BLaER1 treated with 17β-estradiol and CSF1 and Interleukin-3, amounts not matched to agents 10 nM and 100 nM (cell line): ENCODE data around the gene VPS18.

Experiments used
- H3K27ac ChIP-seq, 11 experiments: shearing (Covaris generic); formaldehyde crosslinking; 2 replicates each; pipeline ENCODE4 v1.8.1; 2022
- H3K27me3 ChIP-seq, 11 experiments: shearing (Covaris generic); formaldehyde crosslinking; 2 replicates each; pipeline ENCODE4 v1.8.1; 2022
- H3K36me3 ChIP-seq, 11 experiments: shearing (Covaris generic); formaldehyde crosslinking; 2 replicates each; pipeline ENCODE4 v1.8.1; 2022
- H3K4me1 ChIP-seq, 10 experiments: shearing (Covaris generic); formaldehyde crosslinking; 2 replicates each; pipeline ENCODE4 v1.8.1; 2022
- H3K4me2 ChIP-seq, 11 experiments: shearing (Covaris generic); formaldehyde crosslinking; 2 replicates each; pipeline ENCODE4 v1.8.1; 2022
- H3K4me3 ChIP-seq, 10 experiments: shearing (Covaris generic); formaldehyde crosslinking; 2 replicates each; pipeline ENCODE4 v1.8.1; 2022
- H3K9ac ChIP-seq, 11 experiments: shearing (Covaris generic); formaldehyde crosslinking; 2 replicates each; pipeline ENCODE4 v1.8.1; 2022
- H3K9me3 ChIP-seq, 11 experiments: shearing (Covaris generic); formaldehyde crosslinking; replicated peaks in 1 of 11; 2 replicates each; pipeline ENCODE4 v1.8.1; 2022
- H4K20me1 ChIP-seq, 11 experiments: shearing (Covaris generic); formaldehyde crosslinking; 2 replicates each; pipeline ENCODE4 v1.8.1; 2022
- Cebpa-rat ChIP-seq, 11 experiments: shearing (Covaris generic); IDR thresholded peaks; 2 replicates each; pipeline ENCODE4 v1.8.1; 2022

The VPS18 gene

DNA sequence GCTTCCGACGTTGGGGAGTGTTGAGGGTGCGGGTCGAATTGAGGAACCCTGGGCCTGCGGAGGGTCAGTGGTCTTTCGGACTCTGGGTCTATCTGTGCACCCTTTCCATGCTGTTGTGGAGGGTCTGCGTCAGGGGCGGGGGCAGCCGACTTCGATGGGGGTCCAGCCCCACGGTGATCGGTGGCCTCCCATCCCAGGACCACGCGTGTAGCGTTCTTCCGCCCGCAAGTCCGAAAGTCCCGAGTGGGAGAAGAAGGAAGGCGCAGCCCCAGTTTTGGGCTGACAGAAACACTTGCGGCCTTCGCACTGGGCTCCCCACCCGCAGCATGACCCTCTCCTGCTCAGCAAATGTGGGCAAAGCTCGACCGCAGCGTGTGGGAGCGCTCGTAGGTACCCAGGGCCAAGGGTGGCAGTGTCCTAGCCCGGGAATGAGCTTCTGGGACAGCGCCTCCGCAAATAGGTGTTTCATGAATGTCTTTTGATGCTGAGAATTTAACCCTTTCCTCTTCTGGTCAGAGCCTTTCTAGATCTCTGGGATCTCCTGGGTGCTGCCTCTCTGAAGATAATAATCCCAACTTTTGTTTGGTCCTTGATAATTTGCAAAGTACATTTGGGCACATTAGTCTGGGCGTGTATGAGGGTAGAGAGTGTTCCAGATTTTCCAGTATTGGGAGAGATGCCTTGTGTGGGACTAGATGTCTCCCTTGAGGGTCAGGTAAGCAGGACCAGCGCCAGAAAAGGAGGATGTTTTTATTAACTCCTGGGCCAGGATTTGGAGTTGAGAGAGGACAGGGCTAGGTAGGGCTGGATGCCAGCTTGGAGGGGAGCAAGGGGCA is 32.6 kb downstream of the VPS18 start:
- no peaks in the 10 kb centered on the region for H3K9me3 ChIP-seq
- H3K4me1 ChIP-seq: peaks cover 62 to 93% (median 85%) of the 10 kb centered on the region in 10 experiments
- no peaks in the 10 kb centered on the region for H3K36me3 ChIP-seq
- H4K20me1 ChIP-seq: peaks cover 0 to 59% (median 29%) of the 10 kb centered on the region in 11 experiments; a peak in 15 of 22 replicates
- peak overlapping the region; percentile 33 to 74 (median 61); a peak in 17 of 20 replicates for H3K4me3 ChIP-seq
- peak overlapping the region; percentile 90 to 100 (median 99) for H3K4me2 ChIP-seq
- H3K27me3 ChIP-seq: peaks cover 82 to 100% (median 91%) of the 10 kb centered on the region in 11 experiments
- TF ChIP-seq Cebpa-rat (IDR thresholded peaks at IDR 0.05): no peak
- H3K9ac ChIP-seq: peak overlapping the region in 5 of 11 experiments; percentile 30 to 68 (median 50); a peak in 9 of 22 replicates
- peak overlapping the region in 1 of 11 experiments; percentile 12; a peak in 1 of 22 replicates for H3K27ac ChIP-seq

DNA sequence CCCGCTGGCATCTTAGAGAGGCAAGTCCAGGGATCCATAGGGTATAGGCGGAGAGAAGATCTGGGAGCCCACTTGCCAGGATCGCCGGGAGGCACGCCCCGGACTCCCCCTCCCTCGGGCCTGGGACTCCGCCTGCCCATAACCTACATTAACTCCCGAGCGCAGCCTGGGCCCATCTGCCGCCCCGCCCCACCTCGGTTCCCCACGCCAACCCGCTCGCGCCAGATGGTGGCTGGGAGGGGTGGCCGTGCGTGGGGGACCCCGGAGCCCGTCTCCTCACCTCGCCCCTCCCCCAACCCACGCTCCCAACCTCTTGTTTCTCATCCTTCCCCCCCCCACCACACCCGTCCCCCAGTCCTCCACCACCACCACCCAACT is 33.2 kb downstream of the VPS18 start:
- peaks cover 88 to 100% (median 97%) of the 10 kb centered on the region in 11 experiments for H3K27me3 ChIP-seq
- peak overlapping the region; percentile 90 to 100 (median 99) for H3K4me2 ChIP-seq

DNA sequence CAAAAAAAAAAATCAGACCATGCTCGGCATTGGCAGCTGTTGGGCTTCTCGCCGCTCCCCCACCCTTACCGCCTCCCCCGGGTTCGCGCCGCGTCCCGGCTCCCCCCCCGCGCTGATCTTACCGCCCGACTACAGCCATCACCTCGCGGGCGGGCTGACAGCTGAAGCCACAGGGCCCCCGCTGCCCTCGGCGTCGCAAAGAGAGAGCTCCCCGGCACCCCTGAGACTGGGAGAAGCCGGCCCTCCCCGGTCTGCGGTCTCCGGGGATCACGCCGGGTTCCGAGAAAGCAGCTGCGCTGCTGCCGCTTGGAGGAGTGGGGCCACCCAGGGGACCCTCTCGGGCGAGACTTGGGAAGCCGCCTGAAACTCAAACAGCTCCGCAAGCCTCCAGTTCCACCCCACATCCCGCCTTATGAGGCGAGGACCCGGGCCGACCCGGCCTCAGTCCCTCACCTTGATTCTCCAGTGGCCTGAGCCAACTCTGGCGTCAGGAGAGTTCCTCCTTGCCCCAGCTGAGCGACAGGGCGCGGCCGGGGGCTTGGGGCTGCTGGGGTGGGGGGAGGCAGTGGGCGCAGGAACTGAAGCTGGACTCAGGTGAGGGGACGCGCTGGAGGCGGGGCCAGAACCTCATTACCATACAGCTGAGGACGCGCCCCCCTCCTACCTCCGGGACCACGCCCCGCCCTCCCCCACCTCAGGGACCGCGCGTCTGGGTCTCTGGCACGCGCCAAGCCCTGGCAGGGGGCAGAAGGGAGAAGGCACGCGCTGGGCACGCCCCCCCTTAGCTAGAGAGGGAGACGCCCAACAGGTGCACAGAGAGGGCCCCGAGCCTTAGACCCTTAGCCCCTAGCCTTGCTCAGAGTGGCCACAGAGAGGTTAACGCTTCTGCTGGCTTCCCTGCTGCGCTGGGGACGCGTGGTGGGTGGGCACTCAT is 33.9 kb downstream of the VPS18 start:
- H3K27me3 ChIP-seq: peaks cover 94 to 100% (median 100%) of the 10 kb centered on the region in 11 experiments
- TF ChIP-seq Cebpa-rat (IDR thresholded peaks at IDR 0.05): no peak
- peak overlapping the region; percentile 90 to 100 (median 99) for H3K4me2 ChIP-seq
- no peaks in the 10 kb centered on the region for H3K36me3 ChIP-seq
- H3K9me3 ChIP-seq: no peaks in the 10 kb centered on the region
- peak overlapping the region; percentile 53 to 74 (median 61) for H3K4me3 ChIP-seq
- H3K27ac ChIP-seq: peak overlapping the region in 2 of 11 experiments; percentile 29 to 38; a peak in 3 of 22 replicates
- peaks cover 0 to 71% (median 30%) of the 10 kb centered on the region in 11 experiments; a peak in 15 of 22 replicates for H4K20me1 ChIP-seq
- H3K4me1 ChIP-seq: peaks cover 68 to 94% (median 83%) of the 10 kb centered on the region in 10 experiments
- H3K9ac ChIP-seq: peak overlapping the region in 10 of 11 experiments; percentile 34 to 68 (median 63); a peak in 18 of 22 replicates

More for the DNA sequence above, 33.2 kb downstream of the VPS18 start:
- no peaks in the 10 kb centered on the region for H3K36me3 ChIP-seq
- H3K4me3 ChIP-seq: peak overlapping the region; percentile 53 to 74 (median 61); a peak in 18 of 20 replicates
- H4K20me1 ChIP-seq: peaks cover 0 to 65% (median 29%) of the 10 kb centered on the region in 11 experiments; a peak in 15 of 22 replicates
- H3K9ac ChIP-seq: peak overlapping the region in 6 of 11 experiments; percentile 30 to 68 (median 56); a peak in 12 of 22 replicates
- TF ChIP-seq Cebpa-rat (IDR thresholded peaks at IDR 0.05): no peak
- H3K4me1 ChIP-seq: peaks cover 63 to 93% (median 85%) of the 10 kb centered on the region in 10 experiments
- no peaks in the 10 kb centered on the region for H3K9me3 ChIP-seq
- H3K27ac ChIP-seq: peak overlapping the region in 1 of 11 experiments; percentile 12; a peak in 1 of 22 replicates

DNA sequence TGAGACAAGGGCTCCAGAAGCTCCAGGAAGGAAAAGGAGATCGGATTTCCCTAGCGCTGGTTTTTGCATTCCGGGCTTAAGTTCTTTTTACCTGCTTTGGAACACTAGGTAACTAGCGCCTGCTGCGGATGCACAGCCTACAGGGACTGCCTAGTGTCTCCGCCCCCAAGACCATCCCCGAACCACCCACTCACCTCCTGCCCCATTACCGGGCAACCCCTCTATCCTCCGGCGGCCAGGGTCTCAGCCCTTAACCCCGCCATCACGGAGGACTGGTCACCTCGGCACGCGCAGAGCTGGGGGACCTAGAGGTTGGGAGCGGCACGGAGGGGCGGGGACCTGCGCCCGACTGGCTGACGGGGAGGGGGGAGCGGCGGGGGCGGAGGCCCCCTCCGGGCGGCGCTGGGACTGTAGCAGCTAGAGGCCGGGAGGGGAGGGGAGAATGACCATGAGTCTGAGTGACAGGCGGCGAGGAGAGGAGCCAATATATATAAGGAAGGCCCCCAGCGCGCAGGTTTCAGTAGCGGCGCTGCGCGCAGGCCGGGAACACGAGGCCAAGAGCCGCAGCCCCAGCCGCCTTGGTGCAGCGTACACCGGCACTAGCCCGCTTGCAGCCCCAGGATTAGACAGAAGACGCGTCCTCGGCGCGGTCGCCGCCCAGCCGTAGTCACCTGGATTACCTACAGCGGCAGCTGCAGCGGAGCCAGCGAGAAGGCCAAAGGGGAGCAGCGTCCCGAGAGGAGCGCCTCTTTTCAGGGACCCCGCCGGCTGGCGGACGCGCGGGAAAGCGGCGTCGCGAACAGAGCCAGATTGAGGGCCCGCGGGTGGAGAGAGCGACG is 34.8 kb downstream of the VPS18 start, which contains the start of gene DLL4:
TSS of gene DLL4 (plus strand) at position 520 of the 839 bp plus-strand sequence. CDS start 329 bp downstream, outside the sequence.
- Histone ChIP-seq H3K4me2 (peak within 1 kb of the TSS; percentile 90 to 100 (median 99)), H3K9me3 (no peaks in the 10 kb centered on the region), H3K9ac (peak within 1 kb of the TSS in 10 of 11 experiments; percentile 49 to 68 (median 62); a peak in 20 of 22 replicates), H4K20me1 (peaks cover 0 to 72% (median 30%) of the 10 kb centered on the region in 11 experiments; a peak in 15 of 22 replicates), H3K4me1 (peaks cover 73 to 92% (median 86%) of the 10 kb centered on the region in 10 experiments), H3K27me3 (peaks cover 88 to 97% (median 93%) of the 10 kb centered on the region in 11 experiments), H3K4me3 (peak within 1 kb of the TSS; percentile 53 to 74 (median 61)), H3K27ac (no peak within 1 kb of the TSS), H3K36me3 (no peaks in the 10 kb centered on the region)
- TF ChIP-seq Cebpa-rat (IDR thresholded peaks at IDR 0.05): no peak

DNA sequence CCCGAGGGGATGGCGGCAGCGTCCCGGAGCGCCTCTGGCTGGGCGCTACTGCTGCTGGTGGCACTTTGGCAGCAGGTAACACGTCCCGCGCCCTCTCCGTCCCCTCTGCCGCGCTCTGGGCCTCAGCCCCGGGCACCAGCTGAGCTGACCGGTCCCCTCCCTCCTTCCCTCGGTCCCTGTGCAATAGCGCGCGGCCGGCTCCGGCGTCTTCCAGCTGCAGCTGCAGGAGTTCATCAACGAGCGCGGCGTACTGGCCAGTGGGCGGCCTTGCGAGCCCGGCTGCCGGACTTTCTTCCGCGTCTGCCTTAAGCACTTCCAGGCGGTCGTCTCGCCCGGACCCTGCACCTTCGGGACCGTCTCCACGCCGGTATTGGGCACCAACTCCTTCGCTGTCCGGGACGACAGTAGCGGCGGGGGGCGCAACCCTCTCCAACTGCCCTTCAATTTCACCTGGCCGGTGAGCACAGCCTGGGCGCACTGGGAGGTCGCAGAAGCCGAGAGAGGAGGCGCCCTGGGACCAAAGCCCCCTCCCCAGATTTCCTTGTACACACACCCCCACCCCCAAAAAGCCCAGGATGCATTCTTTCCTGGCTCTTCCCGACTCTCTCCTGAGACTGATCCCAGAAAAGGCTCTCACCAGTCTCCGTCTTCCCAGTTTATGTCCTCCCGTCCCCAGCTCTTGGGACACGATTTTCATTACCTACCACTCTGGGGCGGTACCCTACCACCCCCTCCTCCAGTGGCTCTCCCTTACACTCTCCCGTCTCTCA is 35.6 kb downstream of the VPS18 start:
- Histone ChIP-seq H4K20me1 (peaks cover 0 to 78% (median 30%) of the 10 kb centered on the region in 11 experiments; a peak in 15 of 22 replicates), H3K27me3 (peaks cover 80 to 89% (median 85%) of the 10 kb centered on the region in 11 experiments), H3K4me2 (peak overlapping the region; percentile 90 to 100 (median 99)), H3K27ac (no peak overlapping the region), H3K4me1 (peaks cover 72 to 93% (median 87%) of the 10 kb centered on the region in 10 experiments), H3K9me3 (no peaks in the 10 kb centered on the region), H3K4me3 (peak overlapping the region; percentile 53 to 74 (median 61)), H3K36me3 (peaks cover 0 to 7% (median 0%) of the 10 kb centered on the region in 11 experiments; a peak in 3 of 22 replicates), H3K9ac (peak overlapping the region in 9 of 11 experiments; percentile 17 to 65 (median 53); a peak in 17 of 22 replicates)
- TF ChIP-seq Cebpa-rat (IDR thresholded peaks at IDR 0.05): no peak

DNA sequence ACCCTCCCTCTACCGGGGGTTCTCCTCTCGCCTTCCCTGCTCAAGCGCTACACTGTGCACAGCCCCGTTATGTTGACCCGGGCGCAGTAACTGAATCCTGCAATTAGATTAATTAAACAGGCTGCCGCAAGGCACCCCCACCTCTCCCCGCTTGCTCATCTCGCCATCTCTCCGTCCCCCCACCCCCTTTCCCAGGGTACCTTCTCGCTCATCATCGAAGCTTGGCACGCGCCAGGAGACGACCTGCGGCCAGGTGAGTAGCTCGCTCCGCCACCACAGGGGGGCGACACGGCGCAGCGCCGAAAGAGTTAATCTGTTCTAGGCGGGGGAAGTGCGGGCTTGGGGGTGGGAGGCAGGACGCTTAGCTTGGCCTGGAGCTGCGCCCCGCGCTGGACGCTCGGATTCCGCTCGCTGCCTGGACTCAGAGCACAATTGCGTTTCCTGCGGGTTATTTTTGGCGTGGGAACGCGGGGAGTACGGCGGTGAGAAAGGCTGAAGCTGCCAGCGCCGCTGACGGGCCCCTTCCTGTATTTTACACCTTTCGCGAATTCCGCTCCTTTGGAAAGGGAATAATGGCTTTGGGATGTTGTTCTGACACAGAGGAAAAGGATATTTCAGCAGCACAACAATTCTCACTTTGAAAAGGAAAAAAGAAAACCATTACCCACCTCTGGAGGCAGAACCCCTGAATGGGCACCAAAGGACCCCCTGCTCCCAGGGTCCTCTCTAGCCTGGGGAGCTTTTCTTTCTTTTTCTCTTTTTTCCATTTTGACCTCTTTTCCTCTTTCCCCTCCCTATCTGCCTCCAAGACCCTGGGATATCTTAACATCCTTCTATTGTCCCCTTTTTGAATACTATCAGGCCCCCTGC is 36.4 kb downstream of the VPS18 start:
- Histone ChIP-seq H3K9ac (peak overlapping the region in 5 of 11 experiments; percentile 47 to 65 (median 61); a peak in 8 of 22 replicates), H3K36me3 (peaks cover 0 to 13% (median 0%) of the 10 kb centered on the region in 11 experiments; a peak in 3 of 22 replicates), H3K4me3 (peak overlapping the region; percentile 53 to 74 (median 61); a peak in 19 of 20 replicates), H3K27ac (no peak overlapping the region), H3K4me1 (peaks cover 63 to 98% (median 82%) of the 10 kb centered on the region in 10 experiments), H3K4me2 (peak overlapping the region; percentile 90 to 100 (median 99)), H3K27me3 (peaks cover 72 to 81% (median 76%) of the 10 kb centered on the region in 11 experiments), H3K9me3 (no peaks in the 10 kb centered on the region), H4K20me1 (peaks cover 0 to 80% (median 30%) of the 10 kb centered on the region in 11 experiments; a peak in 15 of 22 replicates)
- TF ChIP-seq Cebpa-rat (IDR thresholded peaks at IDR 0.05): no peak
